Neural crest cell (in vitro differentiated cells): ENCODE results near the gene RELN. TPM values are rescaled to one million over a fixed set of nuclear protein-coding genes. Genes with fewer than 3 reads are reported as not detected.

Experiments used
- DNase-seq: peaks from one replicate; pipeline ENCODE4 v3.0.0; 2021; ENCODE audit warnings: low read depth, mixed read lengths, low spot score
- H3K27ac Mint-ChIP-seq: one replicate; pipeline ENCODE4 v1.8.0; 2021; ENCODE audit warnings: mild to moderate bottlenecking, mixed read lengths; ENCODE audit not compliant: unreplicated experiment
- H3K27me3 Mint-ChIP-seq: 2 replicates; pipeline ENCODE4 v1.8.0; 2021; ENCODE audit warnings: low read depth, mild to moderate bottlenecking, mixed read lengths
- H3K36me3 Mint-ChIP-seq: 2 replicates; pipeline ENCODE4 v1.8.0; 2021; ENCODE audit warnings: low read depth, mild to moderate bottlenecking, mixed read lengths
- H3K4me1 Mint-ChIP-seq: 2 replicates; pipeline ENCODE4 v1.8.0; 2021; ENCODE audit warnings: mixed read lengths
- H3K4me3 Mint-ChIP-seq: one replicate; pipeline ENCODE4 v1.8.0; 2021; ENCODE audit warnings: mild to moderate bottlenecking, mixed read lengths
- H3K9me3 Mint-ChIP-seq: 2 replicates; pipeline ENCODE4 v1.8.0; 2021; ENCODE audit warnings: mixed read lengths
- CTCF ChIP-seq: fragments of 200-600 bp; sonication (generic); conservative IDR thresholded peaks from 2 replicates; pipeline ENCODE4 v1.5.0; 2021; ENCODE audit warnings: antibody characterized with exemption, mild to moderate bottlenecking
- total RNA-seq: library from RNA; stranded (reverse); gene quantifications from 2 replicates; pipeline ENCODE4 v1.2.1, GENCODE V29; 2021

The RELN gene
- total RNA-seq, 1 donor from 2014 or later: 0.02 TPM

- Mint-ChIP-seq H3K4me3 (no peak overlapping the region), H3K27me3 (peaks cover 16% of the 10 kb centered on the region), H3K9me3 (peaks cover 2% of the 10 kb centered on the region), H3K4me1 (peaks cover 9% of the 10 kb centered on the region), H3K36me3 (no peaks in the 10 kb centered on the region), H3K27ac (no peak overlapping the region)
- no peak for DNase-seq
- TF ChIP-seq CTCF: no peak
Observed at GRCh38 chr7:103686064-103686463, 303.4 kb downstream of the RELN start.

GRCh38 chr7:103685646-103686045 lies 303.8 kb downstream of the RELN start:
- Mint-ChIP-seq H3K9me3 (peaks cover 4% of the 10 kb centered on the region), H3K27me3 (peaks cover 16% of the 10 kb centered on the region), H3K36me3 (no peaks in the 10 kb centered on the region), H3K27ac (no peak overlapping the region), H3K4me1 (peaks cover 13% of the 10 kb centered on the region), H3K4me3 (no peak overlapping the region)
- no peak for TF ChIP-seq CTCF
- no peak for DNase-seq

GRCh38 chr7:103683348-103683747 lies 306.1 kb downstream of the RELN start:
- no peak overlapping the region for H3K4me3 Mint-ChIP-seq
- DNase-seq: no peak

GRCh38 chr7:103680161-103681144 lies 309.0 kb downstream of the RELN start:
- peaks cover 2% of the 10 kb centered on the region for H3K27me3 Mint-ChIP-seq
- H3K4me3 Mint-ChIP-seq: no peak overlapping the region
- peak overlapping the region; percentile 59 for H3K27ac Mint-ChIP-seq
- H3K36me3 Mint-ChIP-seq: no peaks in the 10 kb centered on the region
- peak; percentile 25 for DNase-seq
- H3K4me1 Mint-ChIP-seq: peaks cover 19% of the 10 kb centered on the region
- no peak for TF ChIP-seq CTCF
- H3K9me3 Mint-ChIP-seq: peaks cover 4% of the 10 kb centered on the region

More at GRCh38 chr7:103683348-103683747, 306.1 kb downstream of the RELN start:
- no peak for TF ChIP-seq CTCF
- Mint-ChIP-seq H3K27me3 (peaks cover 11% of the 10 kb centered on the region), H3K9me3 (peaks cover 4% of the 10 kb centered on the region), H3K27ac (no peak overlapping the region), H3K4me1 (peaks cover 19% of the 10 kb centered on the region), H3K36me3 (no peaks in the 10 kb centered on the region)

- TF ChIP-seq CTCF: no peak
- DNase-seq: no peak
- H3K27ac Mint-ChIP-seq: no peak overlapping the region
- H3K4me1 Mint-ChIP-seq: peaks cover 19% of the 10 kb centered on the region
- peak overlapping the region; percentile 3 for H3K4me3 Mint-ChIP-seq
- no peaks in the 10 kb centered on the region for H3K36me3 Mint-ChIP-seq
- peaks cover 9% of the 10 kb centered on the region for H3K27me3 Mint-ChIP-seq
- peaks cover 4% of the 10 kb centered on the region for H3K9me3 Mint-ChIP-seq
Observed at GRCh38 chr7:103679151-103680132, 310.0 kb downstream of the RELN start.
